ENCODE results near the gene PTPRZ1.

Gene PTPRZ1

GRCh38 chr7:121914676-121915279, 41.8 kb downstream of the PTPRZ1 start:
- no peak for TF ChIP-seq SIN3A (IDR thresholded peaks at IDR 0.05; ENCODE audit: borderline replicate concordance, insufficient read depth, low read length)

DNA sequence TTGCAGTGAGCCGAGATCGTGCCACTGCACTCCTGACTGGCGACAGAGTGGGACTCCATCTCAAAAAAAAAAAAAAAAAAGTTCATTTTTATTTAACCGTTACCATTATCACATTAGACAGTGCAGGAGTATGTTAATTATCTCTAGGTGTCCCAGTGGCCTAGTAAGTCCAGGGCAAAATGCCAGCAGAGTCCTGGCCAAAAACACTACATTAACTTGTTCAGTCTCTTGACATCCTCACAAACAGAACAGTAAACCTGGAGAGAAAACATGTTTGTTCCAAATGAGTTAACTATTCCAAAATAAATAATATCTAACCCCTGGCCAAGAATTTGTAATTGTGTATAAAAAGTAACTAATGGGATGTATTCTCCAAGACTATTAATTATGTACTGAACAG, 43.2 kb downstream of the PTPRZ1 start:
- TF ChIP-seq POLR2AphosphoS5 (IDR thresholded peaks at IDR 0.05; ENCODE audit: low read depth, low read length) (no peak), TAF1 (IDR thresholded peaks at IDR 0.05; ENCODE audit: borderline replicate concordance, insufficient read depth, low read length) (no peak), SIN3A (IDR thresholded peaks at IDR 0.05; ENCODE audit: borderline replicate concordance, insufficient read depth, low read length) (no peak), FOXP2 (optimal IDR thresholded peaks at IDR 0.05; ENCODE audit: borderline replicate concordance, extremely low read depth, extremely low read length, insufficient read depth) (no peak)
- TF ChIP-seq, protein P1, sequence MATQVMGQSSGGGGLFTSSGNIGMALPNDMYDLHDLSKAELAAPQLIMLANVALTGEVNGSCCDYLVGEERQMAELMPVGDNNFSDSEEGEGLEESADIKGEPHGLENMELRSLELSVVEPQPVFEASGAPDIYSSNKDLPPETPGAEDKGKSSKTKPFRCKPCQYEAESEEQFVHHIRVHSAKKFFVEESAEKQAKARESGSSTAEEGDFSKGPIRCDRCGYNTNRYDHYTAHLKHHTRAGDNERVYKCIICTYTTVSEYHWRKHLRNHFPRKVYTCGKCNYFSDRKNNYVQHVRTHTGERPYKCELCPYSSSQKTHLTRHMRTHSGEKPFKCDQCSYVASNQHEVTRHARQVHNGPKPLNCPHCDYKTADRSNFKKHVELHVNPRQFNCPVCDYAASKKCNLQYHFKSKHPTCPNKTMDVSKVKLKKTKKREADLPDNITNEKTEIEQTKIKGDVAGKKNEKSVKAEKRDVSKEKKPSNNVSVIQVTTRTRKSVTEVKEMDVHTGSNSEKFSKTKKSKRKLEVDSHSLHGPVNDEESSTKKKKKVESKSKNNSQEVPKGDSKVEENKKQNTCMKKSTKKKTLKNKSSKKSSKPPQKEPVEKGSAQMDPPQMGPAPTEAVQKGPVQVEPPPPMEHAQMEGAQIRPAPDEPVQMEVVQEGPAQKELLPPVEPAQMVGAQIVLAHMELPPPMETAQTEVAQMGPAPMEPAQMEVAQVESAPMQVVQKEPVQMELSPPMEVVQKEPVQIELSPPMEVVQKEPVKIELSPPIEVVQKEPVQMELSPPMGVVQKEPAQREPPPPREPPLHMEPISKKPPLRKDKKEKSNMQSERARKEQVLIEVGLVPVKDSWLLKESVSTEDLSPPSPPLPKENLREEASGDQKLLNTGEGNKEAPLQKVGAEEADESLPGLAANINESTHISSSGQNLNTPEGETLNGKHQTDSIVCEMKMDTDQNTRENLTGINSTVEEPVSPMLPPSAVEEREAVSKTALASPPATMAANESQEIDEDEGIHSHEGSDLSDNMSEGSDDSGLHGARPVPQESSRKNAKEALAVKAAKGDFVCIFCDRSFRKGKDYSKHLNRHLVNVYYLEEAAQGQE (IDR thresholded peaks at IDR 0.05; ENCODE audit: insufficient read depth in 1 of 2, low read depth in 2 of 2, low read length in 2 of 2): no peak

DNA sequence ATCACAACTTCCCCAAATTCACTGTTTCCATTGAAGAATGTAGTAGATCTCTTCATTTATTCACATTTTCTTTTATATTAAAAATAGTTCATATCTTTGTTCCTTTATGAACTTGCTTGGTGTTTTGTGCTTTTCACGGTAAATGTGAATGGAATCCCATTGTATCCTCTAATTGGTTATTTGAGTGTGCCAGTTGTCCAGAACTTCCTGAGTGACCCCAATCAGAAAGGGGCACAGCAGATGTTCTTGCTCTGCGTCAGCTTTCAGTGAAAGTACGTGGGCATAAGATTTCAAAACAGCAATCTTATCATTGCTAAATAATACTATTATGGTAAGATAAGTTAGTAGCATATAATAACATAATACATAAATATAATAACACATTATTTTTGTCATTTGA, 47.0 kb downstream of the PTPRZ1 start:
- TF ChIP-seq SIN3A (IDR thresholded peaks at IDR 0.05; ENCODE audit: borderline replicate concordance, insufficient read depth, low read length) (no peak), POLR2AphosphoS5 (IDR thresholded peaks at IDR 0.05; ENCODE audit: low read depth, low read length) (no peak), TAF1 (IDR thresholded peaks at IDR 0.05; ENCODE audit: borderline replicate concordance, insufficient read depth, low read length) (no peak), FOXP2 (optimal IDR thresholded peaks at IDR 0.05; ENCODE audit: borderline replicate concordance, extremely low read depth, extremely low read length, insufficient read depth) (no peak)
- TF ChIP-seq, protein P1 (IDR thresholded peaks at IDR 0.05; ENCODE audit: insufficient read depth in 1 of 2, low read depth in 2 of 2, low read length in 2 of 2): no peak

DNA sequence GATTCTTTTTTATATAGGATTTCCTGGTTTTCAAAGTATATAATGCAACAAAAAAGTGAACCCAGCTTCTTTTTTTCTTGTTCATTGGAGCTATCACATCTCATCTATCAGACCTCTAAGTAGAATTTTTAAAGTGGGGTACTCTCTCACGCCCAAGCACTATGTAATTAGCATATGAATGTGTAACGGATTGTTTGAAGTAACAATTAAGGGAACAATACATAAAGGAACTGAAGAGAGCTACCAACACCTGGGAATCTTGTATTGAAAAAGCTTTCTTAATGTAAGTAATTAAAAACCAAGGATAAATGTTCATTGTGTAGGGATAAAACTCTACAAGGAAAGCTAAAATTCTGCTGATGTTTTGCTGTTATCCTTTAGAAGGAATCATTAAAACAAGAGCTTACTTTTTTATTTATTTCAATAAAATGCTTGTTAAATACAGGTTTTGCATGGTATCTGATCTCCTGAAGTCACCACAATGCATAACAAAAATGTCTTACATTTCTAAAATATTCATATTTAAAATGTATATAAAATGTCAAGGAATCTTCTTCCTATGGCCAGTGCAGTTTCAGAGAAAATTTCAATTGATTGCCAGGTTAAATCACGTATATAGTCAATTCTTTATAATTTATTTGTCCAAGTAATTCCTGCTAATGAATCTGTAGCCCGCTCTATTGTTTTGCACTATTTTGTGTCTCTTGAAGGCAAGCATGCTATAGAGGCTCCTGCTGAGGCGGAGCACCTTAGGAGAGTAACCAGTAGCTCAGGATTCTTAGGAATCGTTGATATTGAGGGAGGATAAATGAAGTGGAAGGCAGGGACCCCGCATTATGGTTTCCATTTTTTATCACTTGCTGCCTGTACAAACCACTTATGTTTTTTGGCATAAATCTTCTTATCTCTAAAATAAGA, 51.6 kb downstream of the PTPRZ1 start:
- TF ChIP-seq FOXP2 (optimal IDR thresholded peaks at IDR 0.05; ENCODE audit: borderline replicate concordance, extremely low read depth, extremely low read length, insufficient read depth): no peak
- no peak for TF ChIP-seq POLR2AphosphoS5 (IDR thresholded peaks at IDR 0.05; ENCODE audit: low read depth, low read length)
- no peak for TF ChIP-seq TAF1 (IDR thresholded peaks at IDR 0.05; ENCODE audit: borderline replicate concordance, insufficient read depth, low read length)
- TF ChIP-seq, protein P1 (IDR thresholded peaks at IDR 0.05; ENCODE audit: insufficient read depth in 1 of 2, low read depth in 2 of 2, low read length in 2 of 2): no peak
- TF ChIP-seq SIN3A (IDR thresholded peaks at IDR 0.05; ENCODE audit: borderline replicate concordance, insufficient read depth, low read length): no peak

DNA sequence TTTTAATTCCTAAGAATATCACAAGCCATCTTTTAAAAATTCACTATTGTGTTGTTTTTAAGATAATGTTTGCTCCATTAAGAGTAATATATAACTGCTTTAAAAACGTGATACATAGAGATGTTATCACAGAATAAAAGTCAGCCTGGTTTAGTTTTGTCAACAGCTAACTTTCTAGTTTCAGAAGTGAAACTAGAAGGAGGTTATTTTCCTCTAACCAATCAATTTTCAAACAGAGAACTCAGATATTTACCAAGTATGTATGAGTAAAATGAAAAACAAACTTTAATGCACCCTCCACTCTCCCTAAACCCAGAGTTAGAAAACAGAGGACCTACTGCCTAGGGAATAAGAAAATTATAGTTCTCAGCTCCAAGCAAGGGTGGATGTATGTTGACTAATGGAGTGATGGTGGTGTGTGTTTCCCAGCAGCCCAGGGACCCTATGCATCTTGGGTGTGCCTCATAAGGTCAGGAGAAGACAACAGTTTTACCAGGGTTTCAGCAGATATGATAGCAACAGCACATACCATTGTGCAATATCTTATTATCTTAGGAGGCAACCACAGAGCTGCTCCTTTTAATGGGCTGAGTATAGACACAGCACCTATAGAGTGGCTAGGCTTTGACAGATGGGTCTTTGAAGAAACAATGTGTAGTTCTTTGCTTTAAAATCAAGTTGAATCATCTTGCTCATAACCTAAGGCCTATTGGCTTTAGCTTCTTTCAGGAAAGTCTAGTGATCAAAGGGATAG, 58.4 kb downstream of the PTPRZ1 start:
- TF ChIP-seq, protein P1 (IDR thresholded peaks at IDR 0.05; ENCODE audit: insufficient read depth in 1 of 2, low read depth in 2 of 2, low read length in 2 of 2): no peak
- TF ChIP-seq FOXP2 (optimal IDR thresholded peaks at IDR 0.05; ENCODE audit: borderline replicate concordance, extremely low read depth, extremely low read length, insufficient read depth): no peak
- TF ChIP-seq POLR2AphosphoS5 (IDR thresholded peaks at IDR 0.05; ENCODE audit: low read depth, low read length): no peak
- TF ChIP-seq SIN3A (IDR thresholded peaks at IDR 0.05; ENCODE audit: borderline replicate concordance, insufficient read depth, low read length): no peak
- TF ChIP-seq TAF1 (IDR thresholded peaks at IDR 0.05; ENCODE audit: borderline replicate concordance, insufficient read depth, low read length): no peak
